Effector memory CD4-positive, alpha-beta T cell (primary cell): ENCODE measurements around the gene CFAP77.
A peak's percentile ranks its signal among the peaks of the same experiment; 100 is the strongest.

ENCODE experiments used
- DNase-seq, 3 donors: peaks; one replicate each; pipeline ENCODE4 v3.0.0-alpha.2; 2020
- H3K27ac ChIP-seq: 2 replicates; pipeline ENCODE4 v1.7.0; 2013; ENCODE audit warnings: mild to moderate bottlenecking, low read length, moderate library complexity; ENCODE audit not compliant: insufficient read depth, poor library complexity, severe bottlenecking
- H3K27me3 ChIP-seq: replicated peaks from 2 replicates; pipeline ENCODE4 v1.7.0; 2013; ENCODE audit warnings: mild to moderate bottlenecking, low read length; ENCODE audit not compliant: insufficient read depth, control insufficient read depth, poor library complexity, severe bottlenecking
- H3K36me3 ChIP-seq: 2 replicates; pipeline ENCODE4 v1.7.0; 2013; ENCODE audit warnings: mild to moderate bottlenecking, low read length, moderate library complexity; ENCODE audit not compliant: control insufficient read depth, insufficient read depth
- H3K4me1 ChIP-seq: 2 replicates; pipeline ENCODE4 v1.7.0; 2013; ENCODE audit warnings: low read length, mild to moderate bottlenecking; ENCODE audit not compliant: control insufficient read depth, insufficient read depth, poor library complexity, severe bottlenecking
- H3K4me3 ChIP-seq: 2 replicates; pipeline ENCODE4 v1.7.0; 2013; ENCODE audit warnings: low read length, low read depth, mild to moderate bottlenecking; ENCODE audit not compliant: insufficient read depth, poor library complexity, severe bottlenecking
- H3K9me3 ChIP-seq: 2 replicates; pipeline ENCODE4 v1.7.0; 2013; ENCODE audit warnings: mild to moderate bottlenecking, low read length, moderate library complexity; ENCODE audit not compliant: control insufficient read depth

CFAP77 gene

GRCh38 chr9:132499251-132499650 lies 89.2 kb downstream of the CFAP77 start:
- Histone ChIP-seq H3K27me3 (no peaks in the 10 kb centered on the region), H3K4me3 (no peak overlapping the region), H3K36me3 (no peaks in the 10 kb centered on the region), H3K4me1 (no peaks in the 10 kb centered on the region), H3K9me3 (no peaks in the 10 kb centered on the region), H3K27ac (no peak overlapping the region)
- DNase-seq: no peak

GRCh38 chr9:132500193-132500592 lies 90.2 kb downstream of the CFAP77 start:
- H3K9me3 ChIP-seq: no peaks in the 10 kb centered on the region
- H3K27me3 ChIP-seq: no peaks in the 10 kb centered on the region
- H3K4me3 ChIP-seq: no peak overlapping the region
- DNase-seq: no peak
- no peaks in the 10 kb centered on the region for H3K36me3 ChIP-seq
- no peak overlapping the region for H3K27ac ChIP-seq
- H3K4me1 ChIP-seq: no peaks in the 10 kb centered on the region

GRCh38 chr9:132502480-132502879 lies 92.5 kb downstream of the CFAP77 start:
- no peak overlapping the region for H3K27ac ChIP-seq
- H3K9me3 ChIP-seq: no peaks in the 10 kb centered on the region
- no peak overlapping the region for H3K4me3 ChIP-seq
- H3K4me1 ChIP-seq: peaks cover 9% of the 10 kb centered on the region
- H3K27me3 ChIP-seq: no peaks in the 10 kb centered on the region
- no peaks in the 10 kb centered on the region for H3K36me3 ChIP-seq
- no peak for DNase-seq

GRCh38 chr9:132503116-132503515 lies 93.1 kb downstream of the CFAP77 start:
- DNase-seq: no peak
- Histone ChIP-seq H3K27me3 (no peaks in the 10 kb centered on the region), H3K9me3 (no peaks in the 10 kb centered on the region), H3K4me3 (no peak overlapping the region), H3K36me3 (no peaks in the 10 kb centered on the region), H3K4me1 (peaks cover 13% of the 10 kb centered on the region), H3K27ac (no peak overlapping the region)

- Histone ChIP-seq H3K9me3 (no peaks in the 10 kb centered on the region), H3K27ac (no peak overlapping the region), H3K27me3 (no peaks in the 10 kb centered on the region), H3K36me3 (no peaks in the 10 kb centered on the region), H3K4me1 (peaks cover 13% of the 10 kb centered on the region), H3K4me3 (no peak overlapping the region)
- no peak for DNase-seq
Measured at GRCh38 chr9:132504488-132504887, 94.5 kb downstream of the CFAP77 start.

- Histone ChIP-seq H3K9me3 (no peaks in the 10 kb centered on the region), H3K36me3 (no peaks in the 10 kb centered on the region), H3K4me3 (no peak overlapping the region), H3K27ac (no peak overlapping the region), H3K27me3 (no peaks in the 10 kb centered on the region), H3K4me1 (peaks cover 13% of the 10 kb centered on the region)
- DNase-seq: no peak
Measured at GRCh38 chr9:132505991-132506655, 96.1 kb downstream of the CFAP77 start.

GRCh38 chr9:132506977-132507669 lies 97.1 kb downstream of the CFAP77 start:
- no peaks in the 10 kb centered on the region for H3K27me3 ChIP-seq
- no peak overlapping the region for H3K27ac ChIP-seq
- H3K36me3 ChIP-seq: no peaks in the 10 kb centered on the region
- DNase-seq: no peak
- no peaks in the 10 kb centered on the region for H3K9me3 ChIP-seq
- no peak overlapping the region for H3K4me3 ChIP-seq
- peaks cover 13% of the 10 kb centered on the region for H3K4me1 ChIP-seq

- no peak overlapping the region for H3K4me3 ChIP-seq
- no peaks in the 10 kb centered on the region for H3K36me3 ChIP-seq
- peaks cover 13% of the 10 kb centered on the region for H3K4me1 ChIP-seq
- peak; percentile 8 to 37 (median 27) for DNase-seq
- no peak overlapping the region for H3K27ac ChIP-seq
- H3K9me3 ChIP-seq: no peaks in the 10 kb centered on the region
- H3K27me3 ChIP-seq: no peaks in the 10 kb centered on the region
Measured at GRCh38 chr9:132507670-132508469, 97.9 kb downstream of the CFAP77 start.

- H3K27me3 ChIP-seq: peaks cover 2% of the 10 kb centered on the region
- H3K27ac ChIP-seq: no peak overlapping the region
- H3K4me1 ChIP-seq: peaks cover 13% of the 10 kb centered on the region
- no peak overlapping the region for H3K4me3 ChIP-seq
- no peaks in the 10 kb centered on the region for H3K9me3 ChIP-seq
- no peaks in the 10 kb centered on the region for H3K36me3 ChIP-seq
- no peak for DNase-seq
Measured at GRCh38 chr9:132509928-132510874, 100.2 kb downstream of the CFAP77 start.
